H1 (cell line): ENCODE data around the gene VWF. TPM values are rescaled to one million over a fixed set of nuclear protein-coding genes. Genes with fewer than 3 reads are reported as not detected.

ENCODE experiments used
- CTBP2 ChIP-seq: IDR thresholded peaks from 2 replicates; pipeline ENCODE4 v1.7.0; 2011; ENCODE audit warnings: borderline replicate concordance, mild to moderate bottlenecking, moderate library complexity, mixed read lengths, low read length; ENCODE audit not compliant: insufficient read depth, insufficient read length
- FOSL1 ChIP-seq: IDR thresholded peaks from 2 replicates; pipeline ENCODE4 v1.6.1; 2011; ENCODE audit warnings: mild to moderate bottlenecking, low read depth, low read length, moderate library complexity; ENCODE audit not compliant: insufficient read depth
- polyA plus RNA-seq, 7 experiments: library from polyadenylated mRNA; depleted of rRNA in 3 of 7; stranded (reverse) in 5 of 7; unstranded in 2 of 7; fragments of >200 nt in 5 of 7; fragments of 200-250 nt in 2 of 7; gene quantifications; 1 replicate in 5 of 7; 2 replicates in 1 of 7; 4 replicates in 1 of 7; pipeline versions ENCODE4 v1.2.1 to v1.2.3, GENCODE V29; 2011 to 2013; ENCODE audit warnings: missing spikeins in 2 of 7, mixed read lengths in 2 of 7
- total RNA-seq: library from RNA; stranded (reverse); fragmentation: NEBNext Ultra II Directional; extraction: Animal tissue kit (Norgen Biotek cat#: 25700); gene quantifications from 2 replicates; pipeline ENCODE4 v1.2.1, GENCODE V29; 2021
- TF ChIP-seq, protein P1 (sequence below): IDR thresholded peaks from 2 replicates; pipeline ENCODE4 v1.6.1; 2011; ENCODE audit warnings: low read length, improper control_type of control experiment

VWF gene
- total and polyA plus RNA-seq, 2 of the 8 experiments (the other 6 are each of a cell fraction or from before 2014, with no cell fraction given) = 0.39 to 0.60 TPM

DNA sequence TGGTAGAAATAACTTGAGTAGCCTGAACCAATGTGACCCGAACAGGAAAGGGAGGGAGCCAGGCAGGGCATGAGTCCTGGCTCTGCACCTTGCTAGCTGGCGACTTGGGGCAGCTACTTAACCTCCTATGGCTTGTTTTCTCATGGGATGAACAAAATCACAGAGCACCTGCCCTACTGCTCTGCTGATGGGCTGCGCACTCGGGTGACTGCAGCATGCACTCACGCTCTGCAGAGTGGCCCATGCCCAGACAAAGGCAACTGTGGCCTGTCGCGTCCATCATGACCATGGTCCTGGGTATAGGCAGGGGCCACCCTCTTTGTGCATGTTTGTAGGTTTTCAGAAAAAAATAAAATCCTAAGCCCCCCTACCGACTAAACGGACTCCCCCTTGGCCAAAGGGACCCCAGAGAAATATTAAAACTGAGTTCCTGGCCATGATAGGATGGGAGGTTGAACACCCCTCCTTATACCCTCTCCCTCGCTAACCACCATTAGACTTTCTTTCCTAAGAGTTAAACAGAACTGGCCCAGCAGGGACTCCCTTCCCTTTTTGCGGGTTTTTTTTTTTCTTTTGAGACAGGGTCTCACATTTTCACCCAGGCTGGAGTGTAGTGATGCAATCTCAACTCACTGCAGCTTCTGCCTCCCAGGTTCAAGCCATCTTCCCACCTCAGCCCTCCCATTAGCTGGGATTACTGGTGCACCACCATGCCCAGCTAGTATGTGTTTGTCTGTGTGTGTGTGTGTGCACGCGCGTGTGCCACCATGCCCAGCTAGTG lies 32.5 kb downstream of the VWF start (continued):
- TF ChIP-seq CTBP2 (no peak), FOSL1 (no peak)
- TF ChIP-seq, protein P1, sequence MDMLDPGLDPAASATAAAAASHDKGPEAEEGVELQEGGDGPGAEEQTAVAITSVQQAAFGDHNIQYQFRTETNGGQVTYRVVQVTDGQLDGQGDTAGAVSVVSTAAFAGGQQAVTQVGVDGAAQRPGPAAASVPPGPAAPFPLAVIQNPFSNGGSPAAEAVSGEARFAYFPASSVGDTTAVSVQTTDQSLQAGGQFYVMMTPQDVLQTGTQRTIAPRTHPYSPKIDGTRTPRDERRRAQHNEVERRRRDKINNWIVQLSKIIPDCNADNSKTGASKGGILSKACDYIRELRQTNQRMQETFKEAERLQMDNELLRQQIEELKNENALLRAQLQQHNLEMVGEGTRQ = no peak
